AG04449 (cell line): ENCODE measurements around the gene IFNA6.

Experiments
- CTCF ChIA-PET: fragments of 350-600 bp; formaldehyde crosslinking; extraction: SDS; loops from one replicate; lab custom pipeline; 2021; ENCODE audit warnings: antibody characterized with exemption; lab: Yijun Ruan, JAX
- POLR2A ChIA-PET: fragments of 400-600, 350-600 bp; formaldehyde crosslinking; extraction: SDS; loops from one replicate; lab custom pipeline; 2020; ENCODE audit warnings: antibody characterized with exemption, inconsistent platforms; lab: Yijun Ruan, JAX
- DNase-seq: peaks from one replicate; pipeline ENCODE4 v3.0.0-alpha.2; 2010; ENCODE audit warnings: low read depth, low spot score
- H3K4me3 ChIP-seq: 2 replicates; pipeline ENCODE4 v1.5.1; 2011; ENCODE audit warnings: low read depth, mild to moderate bottlenecking, control low read depth, low read length
- CTCF ChIP-seq: IDR thresholded peaks from one replicate; pipeline ENCODE4 v1.5.1; 2011; ENCODE audit warnings: mild to moderate bottlenecking, moderate library complexity, low read length, control low read depth, inconsistent platforms; ENCODE audit not compliant: insufficient read depth; ENCODE audit errors: missing control alignments

The IFNA6 gene

GRCh38 chr9:21311889-21312288 lies 38.8 kb downstream of the IFNA6 start:
- CTCF ChIA-PET, result no interaction called here
- DNase-seq, result no peak
- POLR2A ChIA-PET, result no interaction called here
- H3K4me3 ChIP-seq, result no peak overlapping the region
- TF ChIP-seq CTCF, result no peak

DNA sequence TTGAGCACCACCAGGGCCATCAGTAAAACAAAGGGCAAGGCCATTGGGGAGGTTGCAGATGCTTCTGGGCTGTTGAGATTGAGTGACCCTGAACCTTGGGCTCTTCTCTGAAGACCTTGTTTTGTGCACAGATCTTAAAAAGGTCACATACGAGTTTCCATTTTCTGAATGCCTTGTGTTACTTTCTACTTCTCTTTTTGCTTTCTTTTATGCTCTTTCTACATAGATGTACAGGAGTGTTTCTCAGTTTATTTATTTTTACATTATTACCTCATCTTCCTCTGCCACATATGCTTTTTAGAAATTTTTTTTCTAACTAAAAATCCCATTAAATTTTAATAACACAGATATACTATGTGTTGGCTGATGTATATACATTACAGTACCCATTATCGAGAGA lies 45.5 kb downstream of the IFNA6 start, which contains the start of gene IFNA5:
TSS of gene IFNA5 (minus strand) at position 101 of the 400 bp plus-strand sequence. CDS start at position 44, 57 bp downstream.
- DNase-seq, result no peak
- CTCF ChIA-PET, result no interaction called here
- H3K4me3 ChIP-seq, result no peak within 1 kb of the TSS
- no peak for TF ChIP-seq CTCF
- POLR2A ChIA-PET, result no interaction called here
